NCI-H128 (cell line): ENCODE results near the gene EBF3.

Experiments used
- DNase-seq: peaks from one replicate; lab custom pipeline; 2025; ENCODE audit not compliant: unreplicated experiment; lab: John Stamatoyannopoulos, UW

Gene EBF3

GRCh38 chr10:129914153-129914855 is 49.8 kb downstream of the EBF3 start:
- DNase-seq: no peak

- DNase-seq: no peak
These were observed 50.9 kb downstream of the EBF3 start for GRCh38 chr10:129912986-129913695.

- DNase-seq: no peak
These were observed 51.7 kb downstream of the EBF3 start for GRCh38 chr10:129912166-129912917.

GRCh38 chr10:129911451-129912165 is 52.5 kb downstream of the EBF3 start:
- DNase-seq: no peak

- no peak for DNase-seq
These were observed 53.2 kb downstream of the EBF3 start for GRCh38 chr10:129910861-129911260.

- no peak for DNase-seq
These were observed 54.4 kb downstream of the EBF3 start for GRCh38 chr10:129909531-129910256.

GRCh38 chr10:129909080-129909479 is 55.0 kb downstream of the EBF3 start:
- no peak for DNase-seq

GRCh38 chr10:129908406-129908805 is 55.7 kb downstream of the EBF3 start:
- DNase-seq: no peak

GRCh38 chr10:129905553-129905952 is 58.5 kb downstream of the EBF3 start:
- DNase-seq: no peak

GRCh38 chr10:129904323-129904722 is 59.8 kb downstream of the EBF3 start:
- DNase-seq: no peak

GRCh38 chr10:129901389-129902006 is 62.6 kb downstream of the EBF3 start:
- no peak for DNase-seq

- no peak for DNase-seq
These were observed 63.2 kb downstream of the EBF3 start for GRCh38 chr10:129900825-129901224.

- DNase-seq: no peak
These were observed 64.6 kb downstream of the EBF3 start for GRCh38 chr10:129899276-129900130.

- DNase-seq: no peak
These were observed 65.3 kb downstream of the EBF3 start for GRCh38 chr10:129898706-129899268.

GRCh38 chr10:129897871-129898626 is 66.0 kb downstream of the EBF3 start:
- no peak for DNase-seq

GRCh38 chr10:129896860-129897200 is 67.2 kb downstream of the EBF3 start:
- DNase-seq: no peak

GRCh38 chr10:129896136-129896859 is 67.8 kb downstream of the EBF3 start:
- no peak for DNase-seq

GRCh38 chr10:129895811-129896135 is 68.3 kb downstream of the EBF3 start:
- DNase-seq: no peak
